ENCODE measurements around the gene GRHPR. TPM values are rescaled to one million over a fixed set of nuclear protein-coding genes. Genes with fewer than 3 reads are reported as not detected.
A peak's percentile ranks its signal among the peaks of the same experiment; 100 is the strongest.
"Not testable (repeated sequence)": the region's sequence is repeated elsewhere in the genome, so short reads cannot be mapped to it uniquely, and the experiment has no call there.

GRHPR gene
- polyA plus RNA-seq, 12 donors: 79.8 to 113 (median 101) TPM; not detected in 1

GRCh38 chr9:37444890-37445289 lies 22.4 kb downstream of the GRHPR start:
- DNase-seq: no peak

- no peak for DNase-seq
Observed at GRCh38 chr9:37445832-37446231, 23.3 kb downstream of the GRHPR start.

GRCh38 chr9:37446401-37446800 lies 23.9 kb downstream of the GRHPR start:
- DNase-seq: no peak

- DNase-seq: no peak
Observed at GRCh38 chr9:37447111-37447510, 24.6 kb downstream of the GRHPR start.

- DNase-seq: no peak
Observed at GRCh38 chr9:37449862-37450632, 27.6 kb downstream of the GRHPR start.

GRCh38 chr9:37451628-37452027 lies 29.1 kb downstream of the GRHPR start:
- DNase-seq: no peak

GRCh38 chr9:37452611-37453010 lies 30.1 kb downstream of the GRHPR start:
- no peak for DNase-seq

GRCh38 chr9:37453827-37454226 lies 31.3 kb downstream of the GRHPR start:
- DNase-seq: no peak

- DNase-seq: no peak
Observed at GRCh38 chr9:37454238-37454637, 31.7 kb downstream of the GRHPR start.

- DNase-seq: no peak
Observed at GRCh38 chr9:37455884-37456647, 33.6 kb downstream of the GRHPR start.

- no peak for DNase-seq
Observed at GRCh38 chr9:37456817-37457216, 34.3 kb downstream of the GRHPR start.

GRCh38 chr9:37464006-37464405 lies 41.5 kb downstream of the GRHPR start:
- no peak for DNase-seq

GRCh38 chr9:37464426-37465248 lies 42.1 kb downstream of the GRHPR start:
- peak; percentile 79 for DNase-seq

GRCh38 chr9:37465249-37466036 lies 42.9 kb downstream of the GRHPR start, which contains the start of gene ZBTB5:
Gene ZBTB5, minus strand, starts transcription at chr9:37465450. Its CDS starts 22,899 bp downstream, at chr9:37442551.
- DNase-seq: peak; percentile 99

GRCh38 chr9:37466037-37466709 lies 43.7 kb downstream of the GRHPR start:
- peak; percentile 78 for DNase-seq

- DNase-seq: not testable (repeated sequence)
Observed at GRCh38 chr9:37467530-37467929, 45.0 kb downstream of the GRHPR start.

GRCh38 chr9:37468620-37469019 lies 46.1 kb downstream of the GRHPR start:
- no peak for DNase-seq

- no peak for DNase-seq
Observed at GRCh38 chr9:37471942-37472684, 49.6 kb downstream of the GRHPR start.

- not testable (repeated sequence) for DNase-seq
Observed at GRCh38 chr9:37473982-37474381, 51.5 kb downstream of the GRHPR start.

- no peak for DNase-seq
Observed at GRCh38 chr9:37474438-37474837, 51.9 kb downstream of the GRHPR start.

All from muscle of arm (tissue), 12 donors.